Measurements from ENCODE around the gene WDR46. TPM values are rescaled to one million over a fixed set of nuclear protein-coding genes. Genes with fewer than 3 reads are reported as not detected.
A peak's percentile ranks its signal among the peaks of the same experiment; 100 is the strongest.

Gene WDR46, protein sequence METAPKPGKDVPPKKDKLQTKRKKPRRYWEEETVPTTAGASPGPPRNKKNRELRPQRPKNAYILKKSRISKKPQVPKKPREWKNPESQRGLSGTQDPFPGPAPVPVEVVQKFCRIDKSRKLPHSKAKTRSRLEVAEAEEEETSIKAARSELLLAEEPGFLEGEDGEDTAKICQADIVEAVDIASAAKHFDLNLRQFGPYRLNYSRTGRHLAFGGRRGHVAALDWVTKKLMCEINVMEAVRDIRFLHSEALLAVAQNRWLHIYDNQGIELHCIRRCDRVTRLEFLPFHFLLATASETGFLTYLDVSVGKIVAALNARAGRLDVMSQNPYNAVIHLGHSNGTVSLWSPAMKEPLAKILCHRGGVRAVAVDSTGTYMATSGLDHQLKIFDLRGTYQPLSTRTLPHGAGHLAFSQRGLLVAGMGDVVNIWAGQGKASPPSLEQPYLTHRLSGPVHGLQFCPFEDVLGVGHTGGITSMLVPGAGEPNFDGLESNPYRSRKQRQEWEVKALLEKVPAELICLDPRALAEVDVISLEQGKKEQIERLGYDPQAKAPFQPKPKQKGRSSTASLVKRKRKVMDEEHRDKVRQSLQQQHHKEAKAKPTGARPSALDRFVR
- total RNA-seq = 59.5 and 132 TPM in 2 replicates

DNA sequence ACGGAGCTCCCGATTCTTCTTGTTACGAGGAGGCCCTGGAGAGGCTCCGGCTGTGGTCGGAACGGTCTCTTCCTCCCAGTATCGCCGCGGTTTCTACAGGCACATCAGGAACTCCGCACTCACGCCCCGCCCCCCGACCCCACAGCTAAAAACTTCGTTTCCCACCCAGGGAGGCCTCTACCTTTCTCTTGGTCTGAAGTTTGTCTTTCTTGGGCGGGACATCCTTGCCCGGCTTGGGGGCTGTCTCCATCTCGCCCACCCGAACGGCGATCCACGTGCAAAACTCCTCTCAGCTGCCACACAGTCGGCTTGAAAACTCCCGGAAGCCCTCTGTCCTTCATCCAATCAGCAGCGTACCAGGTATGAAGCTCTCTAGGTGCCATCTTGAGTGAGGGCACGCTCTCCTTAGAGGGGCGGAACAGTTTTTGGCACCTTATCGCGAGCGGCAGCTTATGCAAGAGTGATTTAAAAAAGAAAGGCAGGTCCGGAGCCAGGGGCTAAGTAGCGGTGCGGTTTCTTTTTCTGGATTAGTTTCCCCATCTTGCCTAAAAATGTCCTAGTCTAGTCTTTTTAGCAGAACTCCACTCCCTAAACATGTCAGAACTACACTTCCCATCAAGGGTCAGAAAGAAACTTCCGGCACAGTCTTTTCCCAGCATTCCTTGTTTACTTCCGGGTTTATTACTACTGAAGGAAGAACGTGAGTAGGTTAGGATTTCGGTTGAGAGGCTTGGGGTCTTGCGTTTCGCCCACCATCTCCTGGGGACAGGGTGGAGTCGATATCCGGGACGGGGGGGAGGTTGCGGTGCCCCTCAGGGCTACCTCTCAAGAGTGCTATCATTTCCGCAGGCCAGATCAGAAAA, at the start of gene WDR46, which contains the start of gene PFDN6:
TSS of gene WDR46 (minus strand) at position 319 of the 863 bp plus-strand sequence. CDS start at position 250, 69 bp downstream.
TSS of gene PFDN6 (plus strand) at position 681 of the 863 bp plus-strand sequence. CDS start 256 bp downstream, outside the sequence.
- no peaks in the 10 kb centered on the region for H3K27me3 ChIP-seq (ENCODE audit: control insufficient read depth, insufficient read depth, low read length)
- peak within 1 kb of the TSS; percentile 80 for H3K4me3 ChIP-seq (ENCODE audit: low read depth, low read length)
- no peak for TF ChIP-seq CTCF (IDR thresholded peaks at IDR 0.05; ENCODE audit: insufficient read depth, low read length, severe bottlenecking)
- DNase-seq (ENCODE audit: low read depth) (peak; percentile 90), FAIRE-seq (no peak)
- H3K36me3 ChIP-seq (ENCODE audit: control insufficient read depth, insufficient read depth, low read length) = peaks cover 22% of the 10 kb centered on the region

DNA sequence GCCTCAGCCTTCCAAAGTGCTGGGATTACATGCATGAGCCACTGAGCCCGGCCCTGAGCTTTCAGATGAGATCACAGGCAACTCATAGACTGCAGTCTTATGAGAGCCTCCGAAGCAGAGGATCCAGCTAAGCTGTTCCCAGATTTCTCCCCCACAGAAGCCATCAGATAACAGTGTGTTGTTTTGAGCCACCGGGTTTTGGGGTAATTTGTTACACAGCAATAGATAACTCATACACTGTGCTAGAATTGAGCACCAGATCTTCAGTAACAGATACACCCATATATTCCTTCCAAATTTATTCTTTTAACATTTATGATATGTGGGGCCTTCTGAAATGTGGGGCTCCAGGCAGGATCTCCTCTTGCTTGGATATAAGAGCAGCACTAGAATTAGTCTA, 47.5 kb upstream of the WDR46 start:
- TF ChIP-seq CTCF (IDR thresholded peaks at IDR 0.05; ENCODE audit: insufficient read depth, low read length, severe bottlenecking) = no peak
- H3K4me3 ChIP-seq (ENCODE audit: low read depth, low read length) = no peak overlapping the region

GRCh38 chr6:33335916-33336315, 46.9 kb upstream of the WDR46 start:
- Histone ChIP-seq H3K36me3 (ENCODE audit: control insufficient read depth, insufficient read depth, low read length) (no peaks in the 10 kb centered on the region), H3K4me3 (ENCODE audit: low read depth, low read length) (no peak overlapping the region), H3K27me3 (ENCODE audit: control insufficient read depth, insufficient read depth, low read length) (no peaks in the 10 kb centered on the region)
- TF ChIP-seq CTCF (IDR thresholded peaks at IDR 0.05; ENCODE audit: insufficient read depth, low read length, severe bottlenecking) = no peak
- no peak for DNase-seq (ENCODE audit: low read depth)
- FAIRE-seq = no peak

More for the DNA sequence above, 47.5 kb upstream of the WDR46 start:
- H3K36me3 ChIP-seq (ENCODE audit: control insufficient read depth, insufficient read depth, low read length) = no peaks in the 10 kb centered on the region
- DNase-seq (ENCODE audit: low read depth) (no peak), FAIRE-seq (no peak)
- H3K27me3 ChIP-seq (ENCODE audit: control insufficient read depth, insufficient read depth, low read length) = no peaks in the 10 kb centered on the region

DNA sequence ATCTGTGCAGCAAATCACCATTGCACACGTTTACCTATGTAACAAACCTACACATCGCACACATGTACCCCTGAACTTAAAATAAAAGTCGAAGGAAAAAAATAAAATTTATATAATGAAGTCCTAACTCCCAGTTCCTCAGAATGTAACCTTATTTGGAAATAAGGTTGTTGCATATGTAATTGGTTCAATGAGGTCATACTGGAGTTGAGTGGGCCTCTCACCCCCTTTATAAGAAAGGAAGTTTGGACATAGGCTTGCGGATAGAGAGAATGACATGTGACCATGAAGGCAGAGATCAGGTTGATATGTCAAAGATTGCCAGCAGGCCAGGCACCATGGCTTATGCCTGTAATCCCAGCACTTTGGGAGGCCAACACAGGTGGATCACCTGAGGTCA, 44.6 kb upstream of the WDR46 start:
- Histone ChIP-seq H3K27me3 (ENCODE audit: control insufficient read depth, insufficient read depth, low read length) (no peaks in the 10 kb centered on the region), H3K36me3 (ENCODE audit: control insufficient read depth, insufficient read depth, low read length) (no peaks in the 10 kb centered on the region), H3K4me3 (ENCODE audit: low read depth, low read length) (no peak overlapping the region)
- no peak for FAIRE-seq
- DNase-seq (ENCODE audit: low read depth) = no peak
- TF ChIP-seq CTCF (IDR thresholded peaks at IDR 0.05; ENCODE audit: insufficient read depth, low read length, severe bottlenecking) = no peak

DNA sequence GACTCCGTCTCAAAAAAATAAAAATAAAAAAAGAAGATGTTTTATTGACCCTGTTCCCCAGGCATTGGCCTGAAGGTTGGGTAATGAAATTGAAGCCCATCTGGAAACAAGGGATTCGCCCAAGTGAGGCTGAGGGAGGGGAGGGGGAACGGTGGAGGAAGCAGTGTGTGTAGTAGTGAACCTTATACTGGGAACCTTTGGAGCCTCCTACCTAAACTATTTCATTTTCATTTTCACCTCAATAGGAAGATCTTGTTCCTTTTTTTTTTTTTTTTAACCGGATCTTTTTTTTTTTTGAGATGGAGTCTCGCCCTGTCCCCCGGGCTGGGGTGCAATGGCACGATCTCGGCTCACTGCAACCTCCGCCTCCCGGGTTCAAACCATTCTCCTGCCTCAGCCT, 41.7 kb upstream of the WDR46 start:
- Histone ChIP-seq H3K27me3 (ENCODE audit: control insufficient read depth, insufficient read depth, low read length) (no peaks in the 10 kb centered on the region), H3K4me3 (ENCODE audit: low read depth, low read length) (no peak overlapping the region), H3K36me3 (ENCODE audit: control insufficient read depth, insufficient read depth, low read length) (no peaks in the 10 kb centered on the region)
- no peak for TF ChIP-seq CTCF (IDR thresholded peaks at IDR 0.05; ENCODE audit: insufficient read depth, low read length, severe bottlenecking)
- no peak for FAIRE-seq
- no peak for DNase-seq (ENCODE audit: low read depth)
